Stimulated activated CD4-positive, alpha-beta T cell treated with anti-CD3 and anti-CD28 coated beads, Interleukin-12 subunit alpha, Interleukin-12 subunit beta, amount 100 ng/mL, for 48 hours (primary cell): ENCODE data around the gene ALB.

Source experiments
- DNase-seq, 3 donors: peaks; one replicate each; pipeline ENCODE4 v3.0.0-alpha.2; 2020; ENCODE audit warnings: low read depth in 2 of 3, low spot score in 1 of 3

The ALB gene

GRCh38 chr4:73408181-73408867 lies 4.2 kb downstream of the ALB start:
- DNase-seq, result no peak

- no peak for DNase-seq
Measured at GRCh38 chr4:73409012-73409862, 5.2 kb downstream of the ALB start.

- no peak for DNase-seq
Measured at GRCh38 chr4:73409978-73410548, 6.0 kb downstream of the ALB start.

- no peak for DNase-seq
Measured at GRCh38 chr4:73410916-73411730, 7.0 kb downstream of the ALB start.

- no peak for DNase-seq
Measured at GRCh38 chr4:73411731-73412414, 7.8 kb downstream of the ALB start.

GRCh38 chr4:73413294-73413755 lies 9.2 kb downstream of the ALB start:
- no peak for DNase-seq

GRCh38 chr4:73414936-73415271 lies 10.8 kb downstream of the ALB start:
- DNase-seq, result no peak

GRCh38 chr4:73415807-73416238 lies 11.7 kb downstream of the ALB start:
- DNase-seq, result no peak

GRCh38 chr4:73416423-73417087 lies 12.5 kb downstream of the ALB start:
- DNase-seq, result no peak

- DNase-seq, result no peak
Measured at GRCh38 chr4:73417342-73417741, 13.3 kb downstream of the ALB start.

GRCh38 chr4:73417973-73418372 lies 13.9 kb downstream of the ALB start:
- no peak for DNase-seq

- no peak for DNase-seq
Measured at GRCh38 chr4:73418677-73419076, 14.6 kb downstream of the ALB start.

- DNase-seq, result no peak
Measured at GRCh38 chr4:73419106-73420038, 15.3 kb downstream of the ALB start.

GRCh38 chr4:73420615-73421014 lies 16.5 kb downstream of the ALB start:
- no peak for DNase-seq

- no peak for DNase-seq
Measured at GRCh38 chr4:73421708-73422457, 17.8 kb downstream of the ALB start.

GRCh38 chr4:73422458-73422752 lies 18.3 kb downstream of the ALB start:
- DNase-seq, result no peak

GRCh38 chr4:73423184-73423583 lies 19.1 kb downstream of the ALB start:
- DNase-seq, result no peak

- DNase-seq, result no peak
Measured at GRCh38 chr4:73426666-73427065, 22.6 kb downstream of the ALB start.

GRCh38 chr4:73429118-73429517 lies 25.0 kb downstream of the ALB start:
- no peak for DNase-seq
